Stimulated activated memory B cell treated with anti-CD40 and anti-IgM and Interleukin-4, amounts not matched to agents 10 μg/mL and 1 μg/mL and 100 μg/mL, for 72 hours (primary cell): Measurements from ENCODE around the gene FOS.
"Not testable (repeated sequence)": the region's sequence is repeated elsewhere in the genome, so short reads cannot be mapped to it uniquely, and the experiment has no call there.

ENCODE experiments used
- ATAC-seq: fragments of 150-1000 bp; cut with Tn5 transposase; 2 replicates; pipeline ENCODE4 v1.10.0; 2021
- H3K27ac Mint-ChIP-seq: one replicate; pipeline ENCODE4 v1.8.0; 2022; ENCODE audit warnings: mild to moderate bottlenecking, mixed read lengths
- H3K27me3 Mint-ChIP-seq: one replicate; pipeline ENCODE4 v1.8.0; 2022; ENCODE audit warnings: mixed read lengths
- H3K36me3 Mint-ChIP-seq: one replicate; pipeline ENCODE4 v1.8.0; 2022; ENCODE audit warnings: mixed read lengths
- H3K4me1 Mint-ChIP-seq: one replicate; pipeline ENCODE4 v1.8.0; 2022; ENCODE audit warnings: mixed read lengths
- H3K4me3 Mint-ChIP-seq: one replicate; pipeline ENCODE4 v1.8.0; 2022; ENCODE audit warnings: mild to moderate bottlenecking, moderate library complexity, mixed read lengths
- H3K9me3 Mint-ChIP-seq: one replicate; pipeline ENCODE4 v1.8.0; 2022; ENCODE audit warnings: mixed read lengths

The FOS gene

GRCh38 chr14:75279763-75280290 is 1.2 kb downstream of the FOS start:
- peaks cover 19% of the 10 kb centered on the region for H3K36me3 Mint-ChIP-seq
- no peaks in the 10 kb centered on the region for H3K9me3 Mint-ChIP-seq
- H3K27ac Mint-ChIP-seq, result peak overlapping the region; percentile 75
- peaks cover 48% of the 10 kb centered on the region for H3K4me1 Mint-ChIP-seq
- peak overlapping the region; percentile 82 for H3K4me3 Mint-ChIP-seq
- no peak for ATAC-seq
- H3K27me3 Mint-ChIP-seq, result peaks cover 60% of the 10 kb centered on the region

GRCh38 chr14:75280291-75280830 is 1.7 kb downstream of the FOS start:
- H3K4me3 Mint-ChIP-seq, result peak overlapping the region; percentile 82
- H3K27me3 Mint-ChIP-seq, result peaks cover 60% of the 10 kb centered on the region
- no peak for ATAC-seq
- peaks cover 42% of the 10 kb centered on the region for H3K4me1 Mint-ChIP-seq
- H3K36me3 Mint-ChIP-seq, result peaks cover 19% of the 10 kb centered on the region
- H3K9me3 Mint-ChIP-seq, result no peaks in the 10 kb centered on the region
- no peak overlapping the region for H3K27ac Mint-ChIP-seq

GRCh38 chr14:75280831-75281653 is 2.4 kb downstream of the FOS start:
- Mint-ChIP-seq H3K36me3 (peaks cover 19% of the 10 kb centered on the region), H3K9me3 (no peaks in the 10 kb centered on the region), H3K27ac (no peak overlapping the region), H3K4me3 (peak overlapping the region; percentile 33), H3K4me1 (peaks cover 37% of the 10 kb centered on the region), H3K27me3 (peaks cover 60% of the 10 kb centered on the region)
- no peak for ATAC-seq

- H3K9me3 Mint-ChIP-seq, result no peaks in the 10 kb centered on the region
- ATAC-seq, result no peak
- no peak overlapping the region for H3K4me3 Mint-ChIP-seq
- H3K36me3 Mint-ChIP-seq, result peaks cover 19% of the 10 kb centered on the region
- H3K27ac Mint-ChIP-seq, result no peak overlapping the region
- H3K27me3 Mint-ChIP-seq, result peaks cover 60% of the 10 kb centered on the region
- peaks cover 37% of the 10 kb centered on the region for H3K4me1 Mint-ChIP-seq
Observed at GRCh38 chr14:75281654-75282019, 3.0 kb downstream of the FOS start.

- Mint-ChIP-seq H3K4me1 (peaks cover 37% of the 10 kb centered on the region), H3K27me3 (peaks cover 62% of the 10 kb centered on the region), H3K9me3 (no peaks in the 10 kb centered on the region), H3K36me3 (peaks cover 19% of the 10 kb centered on the region), H3K27ac (no peak overlapping the region), H3K4me3 (no peak overlapping the region)
- no peak for ATAC-seq
Observed at GRCh38 chr14:75282170-75282554, 3.5 kb downstream of the FOS start.

- H3K4me1 Mint-ChIP-seq, result peaks cover 34% of the 10 kb centered on the region
Observed at GRCh38 chr14:75282555-75283161, 4.0 kb downstream of the FOS start.

GRCh38 chr14:75283162-75283832 is 4.7 kb downstream of the FOS start:
- no peak overlapping the region for H3K4me3 Mint-ChIP-seq
- peaks cover 61% of the 10 kb centered on the region for H3K27me3 Mint-ChIP-seq
- peaks cover 19% of the 10 kb centered on the region for H3K36me3 Mint-ChIP-seq
- H3K4me1 Mint-ChIP-seq, result peaks cover 28% of the 10 kb centered on the region
- no peak overlapping the region for H3K27ac Mint-ChIP-seq
- ATAC-seq, result no peak
- H3K9me3 Mint-ChIP-seq, result no peaks in the 10 kb centered on the region

More at GRCh38 chr14:75282555-75283161, 4.0 kb downstream of the FOS start:
- H3K27ac Mint-ChIP-seq, H3K9me3 Mint-ChIP-seq, ATAC-seq, H3K4me3 Mint-ChIP-seq: not testable (repeated sequence)
- Mint-ChIP-seq H3K27me3 (peaks cover 62% of the 10 kb centered on the region), H3K36me3 (peaks cover 19% of the 10 kb centered on the region)

GRCh38 chr14:75283833-75284563 is 5.4 kb downstream of the FOS start:
- H3K4me1 Mint-ChIP-seq, result peaks cover 23% of the 10 kb centered on the region
- H3K27ac Mint-ChIP-seq, result no peak overlapping the region
- peaks cover 62% of the 10 kb centered on the region for H3K27me3 Mint-ChIP-seq
- peaks cover 19% of the 10 kb centered on the region for H3K36me3 Mint-ChIP-seq
- no peak overlapping the region for H3K4me3 Mint-ChIP-seq
- no peak for ATAC-seq
- H3K9me3 Mint-ChIP-seq, result no peaks in the 10 kb centered on the region

- Mint-ChIP-seq H3K27ac (no peak overlapping the region), H3K4me1 (peaks cover 9% of the 10 kb centered on the region), H3K4me3 (no peak overlapping the region), H3K9me3 (no peaks in the 10 kb centered on the region), H3K36me3 (peaks cover 14% of the 10 kb centered on the region), H3K27me3 (peaks cover 62% of the 10 kb centered on the region)
- no peak for ATAC-seq
Observed at GRCh38 chr14:75285331-75285730, 6.7 kb downstream of the FOS start.

GRCh38 chr14:75286313-75286712 is 7.7 kb downstream of the FOS start:
- Mint-ChIP-seq H3K4me1 (peaks cover 2% of the 10 kb centered on the region), H3K9me3 (no peaks in the 10 kb centered on the region), H3K36me3 (peaks cover 4% of the 10 kb centered on the region), H3K4me3 (no peak overlapping the region), H3K27me3 (peaks cover 54% of the 10 kb centered on the region), H3K27ac (no peak overlapping the region)
- ATAC-seq, result no peak

- no peaks in the 10 kb centered on the region for H3K4me1 Mint-ChIP-seq
Observed at GRCh38 chr14:75289840-75290388, 11.3 kb downstream of the FOS start.

GRCh38 chr14:75290851-75291250 is 12.2 kb downstream of the FOS start:
- Mint-ChIP-seq H3K27ac (no peak overlapping the region), H3K4me3 (no peak overlapping the region), H3K36me3 (no peaks in the 10 kb centered on the region), H3K9me3 (no peaks in the 10 kb centered on the region), H3K27me3 (peaks cover 40% of the 10 kb centered on the region), H3K4me1 (peaks cover 3% of the 10 kb centered on the region)
- ATAC-seq, result no peak

More at GRCh38 chr14:75289840-75290388, 11.3 kb downstream of the FOS start:
- no peak for ATAC-seq
- peaks cover 48% of the 10 kb centered on the region for H3K27me3 Mint-ChIP-seq
- H3K4me3 Mint-ChIP-seq, result no peak overlapping the region
- no peak overlapping the region for H3K27ac Mint-ChIP-seq
- no peaks in the 10 kb centered on the region for H3K9me3 Mint-ChIP-seq
- H3K36me3 Mint-ChIP-seq, result no peaks in the 10 kb centered on the region

GRCh38 chr14:75291331-75291730 is 12.7 kb downstream of the FOS start:
- Mint-ChIP-seq H3K9me3 (no peaks in the 10 kb centered on the region), H3K27ac (no peak overlapping the region), H3K27me3 (peaks cover 35% of the 10 kb centered on the region), H3K36me3 (no peaks in the 10 kb centered on the region), H3K4me1 (peaks cover 8% of the 10 kb centered on the region), H3K4me3 (no peak overlapping the region)
- ATAC-seq, result no peak

- H3K27ac Mint-ChIP-seq, result no peak overlapping the region
- H3K4me1 Mint-ChIP-seq, result peaks cover 10% of the 10 kb centered on the region
- no peaks in the 10 kb centered on the region for H3K36me3 Mint-ChIP-seq
- no peak overlapping the region for H3K4me3 Mint-ChIP-seq
- H3K9me3 Mint-ChIP-seq, result no peaks in the 10 kb centered on the region
- no peak for ATAC-seq
- peaks cover 27% of the 10 kb centered on the region for H3K27me3 Mint-ChIP-seq
Observed at GRCh38 chr14:75292101-75292563, 13.5 kb downstream of the FOS start.
